K562 (cell line): ENCODE results near the gene TIMM8A. TPM values are rescaled to one million over a fixed set of nuclear protein-coding genes. Genes with fewer than 3 reads are reported as not detected.

Experiments
- ATF7 ChIP-seq: fragments of 450-650 bp; IDR thresholded peaks from 2 replicates; pipeline ENCODE4 v1.7.1; 2014; ENCODE audit warnings: mild to moderate bottlenecking, moderate library complexity
- CBFA2T2 ChIP-seq: fragments of 450-650 bp; conservative IDR thresholded peaks from 2 replicates; pipeline ENCODE4 v1.6.1; 2017; ENCODE audit warnings: mild to moderate bottlenecking
- DMBX1 ChIP-seq: fragments of 250-450 bp; sonication (Bioruptor Pico); IDR thresholded peaks from 2 replicates; pipeline ENCODE4 v1.8.0; 2022; ENCODE audit warnings: inconsistent platforms, mild to moderate bottlenecking, moderate library complexity, borderline replicate concordance
- FOXK2 ChIP-seq, 2 experiments: fragments of 450-650 bp; IDR thresholded peaks in 1 of 2; conservative IDR thresholded peaks in 1 of 2; 2 replicates each; pipeline ENCODE4 v1.6.1; 2016; ENCODE audit warnings: low read depth in 2 of 2, mild to moderate bottlenecking in 1 of 2
- KHSRP ChIP-seq: fragments of 450-650 bp; IDR thresholded peaks from 2 replicates; pipeline ENCODE4 v1.6.1; 2017
- L3MBTL2 ChIP-seq: fragments of 450-650 bp; IDR thresholded peaks from 2 replicates; pipeline ENCODE4 v1.6.1; 2016; ENCODE audit warnings: mild to moderate bottlenecking, moderate library complexity
- MCM7 ChIP-seq, 2 experiments: fragments of 450-650 bp; IDR thresholded peaks; 2 replicates each; pipeline ENCODE4 v1.6.1; 2016 to 2018
- MTA3 ChIP-seq: fragments of 450-650 bp; formaldehyde crosslinking; IDR thresholded peaks from 2 replicates; pipeline ENCODE4 v1.6.1; 2017; ENCODE audit warnings: mild to moderate bottlenecking, borderline replicate concordance
- NCOR1 ChIP-seq: fragments of 450-650 bp; IDR thresholded peaks from 2 replicates; pipeline ENCODE4 v1.6.1; 2016; ENCODE audit warnings: mild to moderate bottlenecking, moderate library complexity
- NFIC ChIP-seq: fragments of 450-650 bp; IDR thresholded peaks from 2 replicates; pipeline ENCODE4 v1.6.1; 2017; ENCODE audit warnings: mild to moderate bottlenecking, inconsistent platforms
- NR4A1 ChIP-seq, 2 experiments: fragments of 250-450 bp in 1 of 2; fragments of 450-650 bp in 1 of 2; sonication (Bioruptor Pico) in 1 of 2; IDR thresholded peaks; 2 replicates each; pipeline versions ENCODE4 v1.4.0 to v1.6.1; 2016 to 2020; ENCODE audit warnings: mild to moderate bottlenecking in 2 of 2, missing compliant biosample characterization in 1 of 2, missing genetic modification characterization in 1 of 2, moderate library complexity in 1 of 2
- PRMT5 ChIP-seq: sonication (generic); formaldehyde crosslinking; IDR thresholded peaks from 2 replicates; pipeline ENCODE4 v1.5.0; 2020; ENCODE audit warnings: missing genetic modification reagents
- PRPF4 ChIP-seq: fragments of 200-400 bp; formaldehyde crosslinking; IDR thresholded peaks from one replicate; pipeline ENCODE4 v1.6.1; 2017; ENCODE audit warnings: low read length, low read depth, mild to moderate bottlenecking; ENCODE audit not compliant: insufficient read depth, poor library complexity, severe bottlenecking
- RB1 ChIP-seq: fragments of 450-650 bp; IDR thresholded peaks from 2 replicates; pipeline ENCODE4 v1.6.1; 2017; ENCODE audit warnings: low read depth, mild to moderate bottlenecking
- RBM39 ChIP-seq: fragments of 200-400 bp; formaldehyde crosslinking; optimal IDR thresholded peaks from 2 replicates; pipeline ENCODE3; 2018; ENCODE audit warnings: low read depth, low read length
- RNF219 ChIP-seq: fragments of 250-450 bp; sonication (Bioruptor Pico); IDR thresholded peaks from 2 replicates; pipeline ENCODE4 v1.5.0; 2022; ENCODE audit warnings: mild to moderate bottlenecking
- TAF1 ChIP-seq: IDR thresholded peaks from 2 replicates; pipeline ENCODE4 v1.6.1; 2011; ENCODE audit warnings: mild to moderate bottlenecking, low read length, moderate library complexity; ENCODE audit not compliant: insufficient read depth, control insufficient read depth, severe bottlenecking; ENCODE audit errors: extremely low read depth
- TBL1XR1 ChIP-seq, 2 experiments: IDR thresholded peaks; 2 replicates each; pipeline ENCODE4 v1.6.1; 2012; ENCODE audit warnings: improper control_type of control experiment in 2 of 2, low read length in 2 of 2, mild to moderate bottlenecking in 1 of 2
- VEZF1 ChIP-seq: fragments of 200-800 bp; sonication (Bioruptor generic); IDR thresholded peaks from 2 replicates; pipeline ENCODE4 v1.6.1; 2017; ENCODE audit warnings: missing genetic modification characterization, missing compliant biosample characterization
- ZC3H4 ChIP-seq: sonication (generic); formaldehyde crosslinking; IDR thresholded peaks from 2 replicates; pipeline ENCODE4 v1.9.0; 2021; ENCODE audit warnings: missing genetic modification reagents, borderline replicate concordance
- ZNF316 ChIP-seq: fragments of 450-650 bp; IDR thresholded peaks from 2 replicates; pipeline ENCODE4 v1.6.1; 2016
- ZNF695 ChIP-seq: fragments of 450-650 bp; formaldehyde crosslinking; IDR thresholded peaks from 2 replicates; pipeline ENCODE4 v1.4.0; 2020; ENCODE audit warnings: mild to moderate bottlenecking, moderate library complexity
- ZNF717 ChIP-seq: fragments of 250-450 bp; sonication (Bioruptor Pico); IDR thresholded peaks from 2 replicates; pipeline ENCODE4 v1.5.0; 2021
- polyA plus RNA-seq, 8 experiments: library from polyadenylated mRNA; depleted of rRNA in 4 of 8; stranded (reverse) in 5 of 8; unstranded in 3 of 8; fragments of >200 nt; fragmentation: Nextera tagmentation in 2 of 8; fragmentation: Illumina TruSeq in 1 of 8; extraction: Ambion mirVana in 2 of 8; extraction: Trizol in 1 of 8; gene quantifications; 2 replicates each; pipeline versions ENCODE4 v1.2.1 to v1.2.3, GENCODE V29; 2011 to 2014; ENCODE audit warnings: inconsistent platforms in 1 of 8, missing spikeins in 1 of 8
- total RNA-seq, 7 experiments: library from RNA; depleted of rRNA in 6 of 7; stranded (reverse); fragments of >200 nt in 6 of 7; fragmentation: Illumina TruSeq in 2 of 7; extraction: Trizol in 2 of 7; gene quantifications; 2 replicates each; pipeline versions ENCODE4 v1.2.1 to v1.2.3, GENCODE V29; 2011 to 2021; ENCODE audit warnings: low replicate concordance in 1 of 7
- TF ChIP-seq, protein P1 (sequence below): fragments of 250-450 bp; sonication (Bioruptor Pico); IDR thresholded peaks from 2 replicates; pipeline ENCODE4 v1.8.0; 2022; ENCODE audit warnings: moderate library complexity, mild to moderate bottlenecking, inconsistent platforms

Gene TIMM8A
- total and polyA plus RNA-seq, 9 of the 15 experiments (the other 6 are each of a cell fraction or from before 2014, with no cell fraction given), result 10.9 to 132 (median 41.1) TPM

- TF ChIP-seq RNF219 (CRISPR knock-in tag) (no peak), NCOR1 (no peak), VEZF1 (CRISPR knock-in tag) (peak; percentile 36; the same call in 1 of the 2 replicates), MTA3 (no peak; the same call in 1 of the 2 replicates), ZNF316 (no peak), RB1 (peak; percentile 65; the same call in 1 of the 2 replicates), ZNF695 (CRISPR knock-in tag) (no peak), L3MBTL2 (peak; percentile 93), RBM39 (no peak), ZC3H4 (CRISPR knock-in tag) (no peak), FOXK2 (conservative IDR thresholded peaks at IDR 0.05 in 1 of 2, IDR thresholded peaks at IDR 0.05 in 1 of 2; ENCODE audit: low read depth in 2 of 2) (peak; percentile 50 to 61; a peak in 2 of 4 replicates), CBFA2T2 (peak; percentile 78), PRMT5 (CRISPR knock-in tag) (no peak), TBL1XR1 (IDR thresholded peaks at IDR 0.05; ENCODE audit: low read length in 2 of 2) (no peak; a peak in 1 of 4 replicates), DMBX1 (CRISPR knock-in tag) (no peak), PRPF4 (no peak), ZNF717 (no peak), TAF1 (peak; percentile 11), NFIC (peak; percentile 64), MCM7 (IDR thresholded peaks at IDR 0.05) (no peak), KHSRP (no peak), NR4A1 (CRISPR knock-in tag; IDR thresholded peaks at IDR 0.05) (no peak), NR4A1 (tag; IDR thresholded peaks at IDR 0.05) (no peak), ATF7 (peak; percentile 65)
- TF ChIP-seq, protein P1, sequence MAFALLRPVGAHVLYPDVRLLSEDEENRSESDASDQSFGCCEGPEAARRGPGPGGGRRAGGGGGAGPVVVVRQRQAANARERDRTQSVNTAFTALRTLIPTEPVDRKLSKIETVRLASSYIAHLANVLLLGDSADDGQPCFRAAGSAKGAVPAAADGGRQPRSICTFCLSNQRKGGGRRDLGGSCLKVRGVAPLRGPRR, result no peak
These were observed at the start of gene TIMM8A (continued) for GRCh38 chrX:101348452-101349192.
